GM18858 (cell line): ENCODE measurements around the gene INHBE.
"Not testable (repeated sequence)": the region's sequence is repeated elsewhere in the genome, so short reads cannot be mapped to it uniquely, and the experiment has no call there.

ENCODE experiments used
- ATAC-seq: cut with Tn5 transposase; IDR thresholded peaks from one replicate; pipeline ENCODE4 v1.9.1; 2021; ENCODE audit not compliant: unreplicated experiment

INHBE gene

GRCh38 chr12:57475271-57476161, 20.4 kb downstream of the INHBE start:
- ATAC-seq = no peak

- ATAC-seq = no peak
These were observed 21.3 kb downstream of the INHBE start for GRCh38 chr12:57476162-57476992.

GRCh38 chr12:57476993-57477709, 22.0 kb downstream of the INHBE start:
- no peak for ATAC-seq

- peak; percentile 39 for ATAC-seq
These were observed 22.9 kb downstream of the INHBE start for GRCh38 chr12:57477710-57478681.

GRCh38 chr12:57479043-57479375, 23.9 kb downstream of the INHBE start:
- no peak for ATAC-seq

GRCh38 chr12:57479376-57480115, 24.4 kb downstream of the INHBE start, which contains the start of gene ARHGAP9:
Gene ARHGAP9, minus strand, starts transcription at chr12:57479866. Its CDS starts 460 bp downstream, at chr12:57479406.
- ATAC-seq = peak; percentile 31

GRCh38 chr12:57481671-57482070, 26.6 kb downstream of the INHBE start:
- no peak for ATAC-seq

- ATAC-seq = no peak
These were observed 28.4 kb downstream of the INHBE start for GRCh38 chr12:57483466-57483865.

- no peak for ATAC-seq
These were observed 30.6 kb downstream of the INHBE start for GRCh38 chr12:57485695-57486094.

GRCh38 chr12:57487055-57487596, 32.0 kb downstream of the INHBE start:
- no peak for ATAC-seq

GRCh38 chr12:57487597-57488401, 32.7 kb downstream of the INHBE start, which contains the start of gene MARS1:
Gene MARS1, plus strand, starts transcription at chr12:57488068. Its CDS starts 23 bp downstream, at chr12:57488091.
- ATAC-seq = peak; percentile 98

GRCh38 chr12:57488402-57489156, 33.5 kb downstream of the INHBE start:
- ATAC-seq = no peak

GRCh38 chr12:57489157-57489641, 34.1 kb downstream of the INHBE start:
- no peak for ATAC-seq

GRCh38 chr12:57490126-57490525, 35.0 kb downstream of the INHBE start:
- no peak for ATAC-seq

GRCh38 chr12:57491393-57492280, 36.5 kb downstream of the INHBE start:
- no peak for ATAC-seq

- not testable (repeated sequence) for ATAC-seq
These were observed 40.1 kb downstream of the INHBE start for GRCh38 chr12:57495051-57495701.
